Measurements from ENCODE around the gene SDC3.

GRCh38 chr1:30840904-30841598 is 67.5 kb downstream of the SDC3 start:
- no peak for TF ChIP-seq EZH2 (IDR thresholded peaks at IDR 0.05; ENCODE audit: borderline replicate concordance, insufficient read depth, low read depth, low read length, poor library complexity, severe bottlenecking)
- no peak for TF ChIP-seq CTCF (IDR thresholded peaks at IDR 0.05)

Measured in B cell (primary cell).